ENCODE data around the gene CDC6. TPM values are rescaled to one million over a fixed set of nuclear protein-coding genes. Genes with fewer than 3 reads are reported as not detected.
A peak's percentile ranks its signal among the peaks of the same experiment; 100 is the strongest.

CDC6 gene
- total RNA-seq, 1 experiment from 2014 or later, result 97.8 TPM

DNA sequence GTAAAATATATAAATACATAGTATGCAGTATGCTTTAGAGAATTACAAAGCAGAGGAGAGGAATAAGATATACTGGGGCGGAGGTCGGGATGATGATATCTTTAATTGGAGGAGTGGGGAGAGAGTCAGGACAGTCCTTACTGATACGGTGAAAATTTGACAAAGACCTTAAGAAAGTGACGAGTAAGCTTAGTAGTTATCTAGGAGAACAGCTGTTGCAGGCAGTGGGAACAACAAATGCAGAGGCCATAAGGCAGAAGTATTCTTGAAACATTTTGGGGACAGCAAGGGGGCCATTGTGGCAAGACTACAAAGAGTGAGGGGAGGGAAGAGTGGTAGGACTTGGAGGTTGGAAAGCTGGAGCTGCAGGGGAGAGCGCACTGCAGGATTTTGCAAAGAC, 22.3 kb upstream of the CDC6 start:
- DNase-seq (ENCODE audit: low read depth in 1 of 2, low spot score in 2 of 2), result no peak
- Histone ChIP-seq H3K4me1 (replicated peaks) (no peaks in the 10 kb centered on the region), H3K27ac (no peak overlapping the region), H3K27me3 (replicated peaks) (no peaks in the 10 kb centered on the region), H3K36me3 (peaks cover 59% of the 10 kb centered on the region), H3K4me3 (no peak overlapping the region), H3K9me3 (replicated peaks) (no peaks in the 10 kb centered on the region)

DNA sequence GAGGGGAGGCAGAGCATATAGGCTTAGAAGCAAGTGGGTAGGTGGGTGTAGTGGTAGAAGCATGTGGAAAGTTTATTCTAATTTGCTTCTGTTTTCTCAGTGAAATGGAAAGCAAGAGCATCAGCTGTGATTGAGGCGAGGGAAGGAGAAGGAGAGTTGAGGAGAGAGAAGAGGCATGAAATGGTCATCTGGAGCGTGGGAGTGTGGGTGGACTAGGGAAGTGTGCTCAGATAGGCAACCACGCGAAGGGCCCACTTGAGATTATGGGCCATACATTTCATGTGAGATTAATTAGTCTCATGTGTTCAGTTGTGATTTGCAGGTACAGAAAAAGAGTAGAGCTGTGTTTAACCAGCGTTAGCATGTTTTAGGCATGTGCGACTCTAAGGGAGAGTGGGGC, 20.8 kb upstream of the CDC6 start:
- Histone ChIP-seq H3K4me3 (no peak overlapping the region), H3K27me3 (replicated peaks) (no peaks in the 10 kb centered on the region), H3K9me3 (replicated peaks) (no peaks in the 10 kb centered on the region), H3K27ac (no peak overlapping the region), H3K36me3 (peaks cover 55% of the 10 kb centered on the region), H3K4me1 (replicated peaks) (no peaks in the 10 kb centered on the region)
- DNase-seq (ENCODE audit: low read depth in 1 of 2, low spot score in 2 of 2), result no peak

DNA sequence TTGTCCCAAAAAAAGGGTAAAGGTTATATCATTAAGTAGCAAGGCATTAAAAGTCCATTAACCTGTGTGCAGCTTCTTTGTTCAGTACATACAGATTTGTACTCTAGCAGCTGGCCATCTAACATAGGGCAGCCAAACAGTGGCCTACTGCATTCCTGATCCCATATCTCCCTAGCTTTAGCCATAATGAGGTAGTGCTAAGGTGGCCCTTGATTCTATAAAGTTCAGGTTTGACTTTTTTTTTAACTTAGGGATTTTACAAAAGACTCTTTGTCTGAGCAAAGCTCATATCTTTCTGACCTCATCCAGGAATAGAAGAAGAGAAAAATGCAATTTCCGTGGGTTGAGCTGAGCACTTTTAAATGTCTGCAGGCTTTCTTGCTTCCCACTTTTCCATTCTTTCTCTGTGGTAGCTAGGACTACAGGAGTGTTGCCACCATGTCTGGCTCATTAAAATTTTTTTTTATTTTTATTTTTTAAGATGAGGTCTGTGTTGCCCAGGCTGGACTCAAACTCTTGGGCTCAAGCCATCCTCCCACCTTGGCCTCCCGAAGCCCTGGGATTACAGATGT, 19.5 kb upstream of the CDC6 start:
- H3K9me3 ChIP-seq (replicated peaks), result no peaks in the 10 kb centered on the region
- peaks cover 53% of the 10 kb centered on the region for H3K36me3 ChIP-seq
- H3K4me1 ChIP-seq (replicated peaks), result no peaks in the 10 kb centered on the region
- H3K27ac ChIP-seq, result no peak overlapping the region
- H3K27me3 ChIP-seq (replicated peaks), result no peaks in the 10 kb centered on the region
- no peak for DNase-seq (ENCODE audit: low read depth in 1 of 2, low spot score in 2 of 2)
- H3K4me3 ChIP-seq, result no peak overlapping the region

DNA sequence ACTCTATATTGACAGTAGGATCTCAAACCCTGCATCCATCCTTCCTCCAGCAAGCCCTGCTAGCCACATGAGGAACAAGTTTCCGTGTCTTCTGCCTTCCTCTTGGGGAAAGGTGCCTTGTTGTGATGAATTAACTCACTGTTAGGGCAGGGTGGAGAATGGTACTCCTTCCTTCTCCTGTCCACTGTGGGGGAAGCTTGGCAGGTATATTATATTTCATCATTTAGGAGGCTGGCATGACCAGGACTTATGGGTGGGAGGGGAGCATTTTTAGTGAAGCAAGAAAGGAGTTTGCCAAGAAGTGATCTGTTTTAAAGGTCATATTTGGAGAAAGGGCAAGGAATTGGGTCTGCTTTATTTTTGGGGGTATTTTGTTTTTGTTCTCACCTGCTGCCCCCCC, 9.3 kb upstream of the CDC6 start:
- H3K4me1 ChIP-seq (replicated peaks), result peaks cover 18% of the 10 kb centered on the region
- no peak for DNase-seq (ENCODE audit: low read depth in 1 of 2, low spot score in 2 of 2)
- no peaks in the 10 kb centered on the region for H3K27me3 ChIP-seq (replicated peaks)
- no peak overlapping the region for H3K4me3 ChIP-seq
- H3K27ac ChIP-seq, result no peak overlapping the region
- peaks cover 51% of the 10 kb centered on the region for H3K36me3 ChIP-seq
- H3K9me3 ChIP-seq (replicated peaks), result no peaks in the 10 kb centered on the region

DNA sequence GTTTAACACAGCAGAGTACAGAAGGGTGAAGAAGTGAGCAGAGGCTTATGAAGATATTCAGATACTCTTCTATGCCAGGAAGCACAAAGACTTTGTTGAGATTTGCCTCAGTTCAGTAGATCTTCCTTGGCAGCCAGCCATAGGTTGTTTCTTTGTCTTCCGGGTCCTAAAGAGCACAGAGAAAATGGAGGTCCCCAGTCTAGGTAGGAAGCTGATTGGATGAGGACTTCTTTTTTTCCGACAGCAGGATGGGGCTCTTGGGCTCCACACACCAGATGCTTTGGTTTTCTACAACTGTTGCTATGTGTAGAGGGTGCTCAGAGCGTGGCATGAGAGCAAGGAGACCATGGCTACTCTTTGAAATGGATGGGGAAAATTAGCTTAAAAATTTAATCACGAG, 8.3 kb upstream of the CDC6 start:
- Histone ChIP-seq H3K9me3 (replicated peaks) (no peaks in the 10 kb centered on the region), H3K4me1 (replicated peaks) (peaks cover 28% of the 10 kb centered on the region), H3K27ac (no peak overlapping the region), H3K4me3 (no peak overlapping the region), H3K27me3 (replicated peaks) (no peaks in the 10 kb centered on the region), H3K36me3 (peaks cover 44% of the 10 kb centered on the region)
- DNase-seq (ENCODE audit: low read depth in 1 of 2, low spot score in 2 of 2), result no peak

DNA sequence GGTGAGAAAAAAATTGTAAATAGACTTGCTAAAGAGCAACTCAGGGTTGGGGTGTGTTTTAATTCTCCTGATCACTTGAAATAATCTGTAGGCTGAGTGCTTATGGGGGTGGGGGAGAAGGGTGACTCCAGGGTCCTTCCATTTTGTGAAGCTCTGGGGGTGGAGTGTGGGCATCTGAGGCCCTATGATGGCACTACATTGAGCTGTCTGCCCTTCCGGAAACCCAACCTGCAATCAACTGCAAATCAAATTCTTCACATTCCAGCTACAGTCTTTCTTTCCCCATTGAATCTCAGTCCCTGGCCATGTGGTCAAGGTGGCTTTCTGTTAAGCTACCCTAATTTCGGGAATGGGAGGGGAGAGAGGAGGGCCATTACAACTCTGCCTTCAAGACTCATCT, 6.0 kb upstream of the CDC6 start:
- DNase-seq (ENCODE audit: low read depth in 1 of 2, low spot score in 2 of 2), result peak in 1 of 2 experiments; percentile 45
- peaks cover 37% of the 10 kb centered on the region for H3K4me1 ChIP-seq (replicated peaks)
- no peak overlapping the region for H3K4me3 ChIP-seq
- no peaks in the 10 kb centered on the region for H3K27me3 ChIP-seq (replicated peaks)
- H3K36me3 ChIP-seq, result peaks cover 28% of the 10 kb centered on the region
- H3K27ac ChIP-seq, result peak overlapping the region; percentile 22
- no peaks in the 10 kb centered on the region for H3K9me3 ChIP-seq (replicated peaks)

DNA sequence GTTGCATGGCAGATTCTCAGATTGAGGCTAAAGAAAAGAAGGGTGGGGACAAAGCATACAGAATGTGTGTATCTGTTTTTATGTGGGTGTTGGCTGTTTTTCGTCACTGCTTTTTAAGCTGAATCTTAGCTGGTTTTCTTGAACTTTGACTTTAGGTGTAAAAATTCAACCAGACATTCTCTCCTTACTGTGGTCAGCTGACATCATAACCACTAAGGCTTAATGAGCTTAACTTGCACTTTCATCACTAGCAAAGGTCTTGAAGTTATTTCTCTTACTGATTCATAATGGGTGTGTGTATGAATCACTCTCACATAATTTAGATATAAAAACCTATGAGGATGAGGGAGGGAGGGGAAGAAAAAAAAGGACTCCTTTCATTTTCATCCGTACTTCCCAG, 4.0 kb upstream of the CDC6 start:
- Histone ChIP-seq H3K36me3 (peaks cover 12% of the 10 kb centered on the region), H3K4me3 (peak overlapping the region; percentile 16), H3K27ac (peak overlapping the region; percentile 83), H3K9me3 (replicated peaks) (no peaks in the 10 kb centered on the region), H3K4me1 (replicated peaks) (peaks cover 37% of the 10 kb centered on the region), H3K27me3 (replicated peaks) (no peaks in the 10 kb centered on the region)
- DNase-seq (ENCODE audit: low read depth in 1 of 2, low spot score in 2 of 2), result peak in 1 of 2 experiments; percentile 72

DNA sequence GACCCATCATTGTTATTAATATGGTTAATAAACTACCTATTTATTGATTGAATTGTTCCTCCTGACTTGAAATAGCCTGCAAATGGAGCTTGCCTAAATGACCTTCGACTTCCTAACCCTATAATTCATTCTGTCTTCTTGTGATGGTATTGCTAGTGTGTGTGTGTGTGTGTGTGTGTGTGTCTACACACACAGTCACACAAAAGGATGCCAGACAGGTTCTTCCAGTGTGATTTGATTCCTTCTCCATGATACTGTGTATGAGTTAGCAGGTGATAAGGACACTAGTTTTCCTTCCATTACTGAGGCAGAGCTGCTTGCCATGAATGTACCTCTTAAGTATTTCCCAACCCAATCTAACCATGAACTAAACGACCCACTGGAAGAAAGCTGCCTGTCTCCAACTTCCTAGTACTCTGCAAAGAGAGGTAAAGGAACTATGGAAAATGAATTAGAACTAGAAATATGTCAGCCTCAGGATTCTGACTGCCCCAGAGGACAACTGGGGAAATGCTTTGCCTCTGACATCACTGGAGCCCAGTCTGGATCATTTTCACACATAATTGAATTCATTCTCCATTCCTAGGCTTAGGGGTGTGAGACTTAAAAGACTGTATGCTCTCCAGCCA, 3.5 kb upstream of the CDC6 start:
- Histone ChIP-seq H3K4me3 (peak overlapping the region; percentile 16), H3K4me1 (replicated peaks) (peaks cover 40% of the 10 kb centered on the region), H3K27ac (peak overlapping the region; percentile 83), H3K36me3 (peaks cover 18% of the 10 kb centered on the region), H3K9me3 (replicated peaks) (no peaks in the 10 kb centered on the region), H3K27me3 (replicated peaks) (no peaks in the 10 kb centered on the region)
- peak; percentile 64 to 82 for DNase-seq (ENCODE audit: low read depth in 1 of 2, low spot score in 2 of 2)

DNA sequence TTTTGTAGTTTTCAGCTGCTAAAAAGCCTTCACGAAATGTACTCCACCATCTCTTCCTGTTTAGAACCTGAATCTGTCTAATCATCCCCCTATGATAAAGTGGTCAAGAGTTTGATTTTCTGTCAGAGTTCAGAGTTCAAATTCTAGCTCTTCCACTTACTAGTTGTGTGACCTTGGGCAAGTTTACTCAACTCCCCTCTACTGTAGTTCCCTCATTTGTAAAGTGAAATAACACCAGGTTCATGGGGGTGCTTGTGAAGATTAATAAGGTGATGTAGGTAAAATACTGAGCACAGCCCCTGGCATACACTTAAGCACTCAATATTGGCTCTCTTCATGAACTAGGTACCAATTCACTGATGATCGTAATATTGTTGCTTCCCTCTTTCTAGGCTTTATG, 1.2 kb upstream of the CDC6 start:
- H3K4me1 ChIP-seq (replicated peaks), result peaks cover 46% of the 10 kb centered on the region
- no peaks in the 10 kb centered on the region for H3K9me3 ChIP-seq (replicated peaks)
- H3K36me3 ChIP-seq, result peaks cover 27% of the 10 kb centered on the region
- H3K4me3 ChIP-seq, result no peak overlapping the region
- H3K27me3 ChIP-seq (replicated peaks), result no peaks in the 10 kb centered on the region
- no peak overlapping the region for H3K27ac ChIP-seq
- DNase-seq (ENCODE audit: low read depth in 1 of 2, low spot score in 2 of 2), result no peak

DNA sequence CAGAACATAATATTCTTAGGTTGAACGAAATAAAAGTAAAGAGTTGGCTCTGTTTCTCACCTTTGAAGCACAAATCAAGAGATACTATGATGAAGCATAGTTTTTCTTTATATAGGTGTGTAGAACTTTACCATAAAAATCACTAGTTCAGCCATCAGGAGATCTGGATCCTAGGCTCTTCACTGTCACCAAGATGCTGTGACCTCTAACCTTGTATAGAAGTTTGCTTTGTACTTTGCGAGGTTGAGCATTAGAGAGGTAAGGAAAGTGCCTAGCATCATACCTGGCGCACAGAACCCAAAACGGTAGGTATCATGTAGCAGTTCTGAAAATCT, 553 bp upstream of the CDC6 start:
- H3K36me3 ChIP-seq, result peaks cover 33% of the 10 kb centered on the region
- H3K27ac ChIP-seq, result no peak overlapping the region
- no peak overlapping the region for H3K4me3 ChIP-seq
- H3K4me1 ChIP-seq (replicated peaks), result peaks cover 39% of the 10 kb centered on the region
- no peak for DNase-seq (ENCODE audit: low read depth in 1 of 2, low spot score in 2 of 2)
- H3K9me3 ChIP-seq (replicated peaks), result no peaks in the 10 kb centered on the region
- H3K27me3 ChIP-seq (replicated peaks), result no peaks in the 10 kb centered on the region

DNA sequence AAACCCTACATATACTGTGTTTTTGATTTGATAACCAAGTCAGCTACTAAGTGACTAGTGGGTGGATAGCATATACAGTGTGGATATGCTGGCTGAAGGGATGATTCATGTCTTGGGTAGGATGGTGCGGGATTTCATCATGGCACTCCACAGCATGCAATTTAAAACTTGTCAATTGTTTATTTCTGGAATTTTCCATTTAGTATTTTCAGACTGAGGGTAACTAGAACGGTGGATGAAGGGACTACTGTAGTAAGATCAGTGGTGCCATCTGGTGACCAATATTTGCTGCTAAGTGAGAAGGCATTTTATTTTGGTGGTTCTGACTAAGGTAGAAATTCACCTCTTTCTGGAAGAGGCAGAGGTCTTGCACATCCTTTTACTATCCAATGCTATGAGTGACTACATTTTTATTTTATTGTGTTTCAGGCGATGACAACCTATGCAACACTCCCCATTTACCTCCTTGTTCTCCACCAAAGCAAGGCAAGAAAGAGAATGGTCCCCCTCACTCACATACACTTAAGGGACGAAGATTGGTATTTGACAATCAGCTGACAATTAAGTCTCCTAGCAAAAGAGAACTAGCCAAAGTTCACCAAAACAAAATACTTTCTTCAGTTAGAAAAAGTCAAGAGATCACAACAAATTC, 3.1 kb downstream of the CDC6 start:
- Histone ChIP-seq H3K9me3 (replicated peaks) (no peaks in the 10 kb centered on the region), H3K4me1 (replicated peaks) (peaks cover 11% of the 10 kb centered on the region), H3K4me3 (no peak overlapping the region), H3K36me3 (peaks cover 69% of the 10 kb centered on the region), H3K27me3 (replicated peaks) (no peaks in the 10 kb centered on the region), H3K27ac (peak overlapping the region; percentile 36; the same call in 1 of the 2 replicates)
- peak; percentile 66 to 79 for DNase-seq (ENCODE audit: low read depth in 1 of 2, low spot score in 2 of 2)

DNA sequence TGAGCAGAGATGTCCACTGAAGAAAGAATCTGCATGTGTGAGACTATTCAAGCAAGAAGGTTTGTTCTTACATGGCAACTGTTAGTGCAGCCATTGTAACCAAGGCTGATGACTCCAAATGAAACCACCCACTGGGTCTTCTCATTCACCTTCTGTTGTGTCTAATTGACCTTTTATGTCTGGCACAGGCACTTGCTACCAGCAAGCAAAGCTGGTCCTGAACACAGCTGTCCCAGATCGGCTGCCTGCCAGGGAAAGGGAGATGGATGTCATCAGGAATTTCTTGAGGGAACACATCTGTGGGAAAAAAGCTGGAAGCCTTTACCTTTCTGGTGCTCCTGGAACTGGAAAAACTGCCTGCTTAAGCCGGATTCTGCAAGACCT, 3.6 kb downstream of the CDC6 start:
- no peak for DNase-seq (ENCODE audit: low read depth in 1 of 2, low spot score in 2 of 2)

DNA sequence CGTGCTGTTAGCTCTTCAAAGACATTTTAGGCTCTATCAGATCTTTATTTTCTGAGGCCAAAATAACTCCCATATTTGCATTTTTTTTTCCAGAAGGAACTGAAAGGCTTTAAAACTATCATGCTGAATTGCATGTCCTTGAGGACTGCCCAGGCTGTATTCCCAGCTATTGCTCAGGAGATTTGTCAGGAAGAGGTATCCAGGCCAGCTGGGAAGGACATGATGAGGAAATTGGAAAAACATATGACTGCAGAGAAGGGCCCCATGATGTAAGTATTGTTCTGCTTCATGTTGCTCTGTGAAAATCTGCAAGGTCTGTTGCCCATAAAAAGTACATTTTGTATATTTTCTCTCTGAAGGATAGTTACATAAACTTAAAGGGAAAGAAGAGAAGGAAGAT, 5.7 kb downstream of the CDC6 start:
- H3K36me3 ChIP-seq, result peaks cover 95% of the 10 kb centered on the region

More for the DNA sequence above, 3.6 kb downstream of the CDC6 start:
- peaks cover 74% of the 10 kb centered on the region for H3K36me3 ChIP-seq
- no peak overlapping the region for H3K4me3 ChIP-seq
- H3K27ac ChIP-seq, result no peak overlapping the region
- H3K9me3 ChIP-seq (replicated peaks), result no peaks in the 10 kb centered on the region
- peaks cover 11% of the 10 kb centered on the region for H3K4me1 ChIP-seq (replicated peaks)
- H3K27me3 ChIP-seq (replicated peaks), result no peaks in the 10 kb centered on the region

More for the DNA sequence above, 5.7 kb downstream of the CDC6 start:
- no peak for DNase-seq (ENCODE audit: low read depth in 1 of 2, low spot score in 2 of 2)
- Histone ChIP-seq H3K9me3 (replicated peaks) (0 out of 2 replicates have a peak, but pooled peaks cover 2% of the 10 kb centered on the region), H3K4me3 (no peak overlapping the region), H3K4me1 (replicated peaks) (peaks cover 11% of the 10 kb centered on the region), H3K27me3 (replicated peaks) (no peaks in the 10 kb centered on the region), H3K27ac (no peak overlapping the region)

Measured in SJSA1 (cell line).